Kidney glomerular epithelial cell (primary cell): ENCODE data around the gene WNT5B.
"Not testable (repeated sequence)": the region's sequence is repeated elsewhere in the genome, so short reads cannot be mapped to it uniquely, and the experiment has no call there.

Experiments
- DNase-seq: peaks from one replicate; lab custom pipeline; 2025; lab: John Stamatoyannopoulos, UW

The WNT5B gene

GRCh38 chr12:1691123-1692007 lies 62.3 kb downstream of the WNT5B start:
- no peak for DNase-seq

GRCh38 chr12:1692226-1692625 lies 63.2 kb downstream of the WNT5B start:
- no peak for DNase-seq

GRCh38 chr12:1692895-1693610 lies 64.0 kb downstream of the WNT5B start:
- no peak for DNase-seq

- not testable (repeated sequence) for DNase-seq
Observed at GRCh38 chr12:1695097-1695496, 66.1 kb downstream of the WNT5B start.

GRCh38 chr12:1695886-1696670 lies 67.0 kb downstream of the WNT5B start:
- DNase-seq = no peak

- no peak for DNase-seq
Observed at GRCh38 chr12:1696800-1697199, 67.8 kb downstream of the WNT5B start.
